NT2/D1 (cell line): Measurements from ENCODE around the gene SRCIN1.

Source experiments
- SUZ12 ChIP-seq: IDR thresholded peaks from 2 replicates; pipeline ENCODE4 v1.6.1; 2011; ENCODE audit not compliant: insufficient read length, insufficient read depth; ENCODE audit errors: extremely low read depth
- YY1 ChIP-seq: IDR thresholded peaks from 2 replicates; pipeline ENCODE4 v1.6.1; 2011; ENCODE audit not compliant: insufficient read length, insufficient read depth
- ZNF274 ChIP-seq: IDR thresholded peaks from 2 replicates; pipeline ENCODE4 v1.6.1; 2011; ENCODE audit warnings: mild to moderate bottlenecking, low read depth, low read length

GRCh38 chr17:38557396-38557795 is 48.4 kb downstream of the SRCIN1 start:
- TF ChIP-seq YY1 (no peak), ZNF274 (no peak), SUZ12 (no peak)
